22Rv1 (cell line): ENCODE measurements around the gene INSL3.

ENCODE experiments used
- H3K27ac ChIP-seq: fragments of 450-650 bp; 2 replicates; pipeline ENCODE4 v1.5.1; 2017
- ZFX ChIP-seq: fragments of 450-650 bp; IDR thresholded peaks from 2 replicates; pipeline ENCODE4 v1.6.1; 2017; ENCODE audit warnings: antibody characterized with exemption, borderline replicate concordance
- TF ChIP-seq, protein P1 (sequence below): fragments of 450-650 bp; IDR thresholded peaks from 2 replicates; pipeline ENCODE4 v1.5.1; 2017; ENCODE audit warnings: mild to moderate bottlenecking

The INSL3 gene

DNA sequence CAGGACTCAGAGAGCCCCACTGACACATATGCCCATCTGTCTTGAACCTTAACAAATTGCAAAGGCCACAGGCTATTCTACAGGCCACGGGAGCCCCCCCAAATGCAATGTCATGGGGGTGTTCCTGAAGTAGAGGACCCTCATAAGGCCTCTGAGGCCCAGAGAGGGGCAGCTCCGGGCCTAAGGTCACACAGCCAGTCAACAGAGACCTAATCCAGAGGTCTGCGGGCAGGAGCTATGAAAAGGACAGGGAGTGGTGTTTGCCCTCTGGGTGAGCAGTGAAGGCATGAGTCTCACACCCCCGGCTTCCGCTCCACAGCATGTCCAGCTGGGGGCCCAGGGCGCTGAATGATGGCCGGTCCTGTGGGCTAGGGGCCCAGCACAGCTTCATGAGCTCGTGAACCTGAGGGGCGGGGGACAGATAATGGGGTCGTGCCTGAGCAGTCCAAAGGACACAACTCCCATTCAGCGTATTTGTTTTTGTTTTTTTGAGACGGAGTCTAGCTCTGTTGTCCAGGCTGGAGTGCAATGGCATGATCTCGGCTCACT lies 5.3 kb upstream of the INSL3 start:
- no peak overlapping the region for H3K27ac ChIP-seq
- TF ChIP-seq ZFX, result no peak
- TF ChIP-seq, protein P1, sequence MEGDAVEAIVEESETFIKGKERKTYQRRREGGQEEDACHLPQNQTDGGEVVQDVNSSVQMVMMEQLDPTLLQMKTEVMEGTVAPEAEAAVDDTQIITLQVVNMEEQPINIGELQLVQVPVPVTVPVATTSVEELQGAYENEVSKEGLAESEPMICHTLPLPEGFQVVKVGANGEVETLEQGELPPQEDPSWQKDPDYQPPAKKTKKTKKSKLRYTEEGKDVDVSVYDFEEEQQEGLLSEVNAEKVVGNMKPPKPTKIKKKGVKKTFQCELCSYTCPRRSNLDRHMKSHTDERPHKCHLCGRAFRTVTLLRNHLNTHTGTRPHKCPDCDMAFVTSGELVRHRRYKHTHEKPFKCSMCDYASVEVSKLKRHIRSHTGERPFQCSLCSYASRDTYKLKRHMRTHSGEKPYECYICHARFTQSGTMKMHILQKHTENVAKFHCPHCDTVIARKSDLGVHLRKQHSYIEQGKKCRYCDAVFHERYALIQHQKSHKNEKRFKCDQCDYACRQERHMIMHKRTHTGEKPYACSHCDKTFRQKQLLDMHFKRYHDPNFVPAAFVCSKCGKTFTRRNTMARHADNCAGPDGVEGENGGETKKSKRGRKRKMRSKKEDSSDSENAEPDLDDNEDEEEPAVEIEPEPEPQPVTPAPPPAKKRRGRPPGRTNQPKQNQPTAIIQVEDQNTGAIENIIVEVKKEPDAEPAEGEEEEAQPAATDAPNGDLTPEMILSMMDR, result no peak

DNA sequence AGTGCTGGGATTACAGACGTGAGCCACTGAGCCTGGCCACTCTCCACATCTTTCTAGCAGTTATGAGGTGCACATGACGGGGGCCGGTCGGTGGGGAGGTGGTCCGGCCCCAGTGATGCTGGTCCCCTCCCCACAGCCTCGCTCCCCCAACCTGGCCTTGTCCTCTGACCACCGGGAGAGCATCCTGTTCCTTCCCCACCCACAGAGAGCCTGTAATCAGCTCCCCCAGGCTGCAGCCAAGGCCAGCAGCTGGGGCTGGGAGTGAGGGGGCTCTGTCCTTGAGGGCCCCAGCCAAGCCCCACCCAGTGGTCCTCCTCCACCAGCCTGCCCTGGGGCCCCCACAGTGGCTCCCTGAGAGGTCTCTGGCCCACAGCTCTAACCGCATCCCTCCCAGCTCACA lies 3.0 kb upstream of the INSL3 start:
- no peak overlapping the region for H3K27ac ChIP-seq
- TF ChIP-seq ZFX, result no peak
- TF ChIP-seq, protein P1, result no peak

DNA sequence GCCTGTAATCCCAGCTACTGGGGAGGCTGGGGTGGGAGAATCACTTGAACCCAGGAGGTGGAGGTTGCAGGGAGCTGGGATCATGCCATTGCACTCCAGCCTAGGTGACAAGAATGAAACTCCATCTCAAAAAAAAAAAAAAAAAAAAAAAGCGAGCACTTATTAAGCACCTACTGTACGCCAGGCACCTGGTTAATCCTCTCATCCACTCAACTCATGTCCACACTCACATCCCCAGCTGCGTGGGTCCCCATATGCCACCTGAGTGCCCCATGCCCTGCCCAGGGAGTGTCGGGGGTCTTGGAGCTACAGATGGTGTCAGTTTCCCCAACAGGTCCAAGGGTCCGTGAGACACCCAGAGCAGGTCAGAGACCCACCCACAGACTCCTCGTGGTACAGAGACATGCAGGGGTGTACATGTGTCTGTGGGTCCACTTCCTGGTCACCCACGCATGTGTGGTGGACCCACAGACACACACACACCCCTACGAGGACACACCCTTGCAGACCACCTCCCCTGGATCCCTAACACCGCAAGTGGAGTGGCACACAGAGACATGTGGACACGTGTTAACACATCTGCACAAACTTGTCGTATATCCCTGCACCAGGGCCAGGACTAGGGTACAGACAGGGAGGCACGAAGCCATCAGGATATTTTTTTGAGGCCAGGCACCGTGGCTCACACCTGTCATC lies 3.5 kb downstream of the INSL3 start:
- no peak overlapping the region for H3K27ac ChIP-seq
- TF ChIP-seq ZFX, result no peak
- TF ChIP-seq, protein P1, result no peak

DNA sequence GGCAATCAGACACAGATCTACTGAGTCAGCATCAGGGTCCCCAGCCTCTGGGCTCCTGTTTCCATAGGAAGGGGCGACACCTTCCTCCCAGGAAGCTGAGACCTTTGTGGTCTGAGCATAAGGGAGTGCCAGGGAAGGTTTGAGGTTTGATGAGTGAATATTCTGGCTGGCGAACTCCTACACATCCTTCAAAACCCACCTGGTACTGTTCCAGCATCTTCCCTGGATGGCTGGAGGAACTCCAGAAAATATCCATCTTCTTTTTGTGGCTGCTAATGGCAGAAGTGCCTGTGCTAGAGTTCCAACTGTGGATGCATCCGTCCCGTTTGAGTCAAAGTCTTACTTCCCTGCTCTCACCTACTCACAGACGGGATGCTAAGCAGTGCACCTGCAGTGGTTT lies 9.2 kb downstream of the INSL3 start:
- no peak overlapping the region for H3K27ac ChIP-seq
- TF ChIP-seq, protein P1, result no peak
- TF ChIP-seq ZFX, result no peak

DNA sequence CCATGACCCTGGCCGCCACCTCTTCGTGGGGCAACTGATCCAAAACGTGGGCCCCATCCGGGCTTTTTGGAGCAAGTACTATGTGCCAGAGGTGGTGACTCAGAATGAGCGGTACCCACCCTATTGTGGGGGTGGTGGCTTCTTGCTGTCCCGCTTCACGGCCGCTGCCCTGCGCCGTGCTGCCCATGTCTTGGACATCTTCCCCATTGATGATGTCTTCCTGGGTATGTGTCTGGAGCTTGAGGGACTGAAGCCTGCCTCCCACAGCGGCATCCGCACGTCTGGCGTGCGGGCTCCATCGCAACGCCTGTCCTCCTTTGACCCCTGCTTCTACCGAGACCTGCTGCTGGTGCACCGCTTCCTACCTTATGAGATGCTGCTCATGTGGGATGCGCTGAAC lies 9.6 kb downstream of the INSL3 start:
- no peak overlapping the region for H3K27ac ChIP-seq
- TF ChIP-seq, protein P1, result no peak
- no peak for TF ChIP-seq ZFX

DNA sequence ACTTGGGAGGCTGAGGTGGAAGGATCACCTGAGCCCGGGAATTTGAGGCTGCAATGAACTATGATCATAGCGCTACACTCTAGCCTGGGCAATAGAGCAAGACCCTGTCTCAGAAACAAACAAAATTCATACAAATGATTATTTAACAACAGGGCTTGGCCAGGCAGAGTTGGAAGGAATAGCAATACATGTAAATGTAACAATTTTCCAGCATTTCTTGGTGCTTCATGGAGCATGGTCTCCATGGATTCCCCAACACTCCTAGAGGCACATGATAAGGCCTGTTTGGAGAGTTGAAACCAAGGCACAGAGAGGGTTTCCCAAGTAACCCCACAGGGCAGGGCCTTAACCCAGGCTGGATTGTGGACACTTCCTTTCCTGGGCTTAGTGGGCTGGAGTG lies 10.2 kb downstream of the INSL3 start:
- TF ChIP-seq, protein P1, result no peak
- TF ChIP-seq ZFX, result no peak
- no peak overlapping the region for H3K27ac ChIP-seq

DNA sequence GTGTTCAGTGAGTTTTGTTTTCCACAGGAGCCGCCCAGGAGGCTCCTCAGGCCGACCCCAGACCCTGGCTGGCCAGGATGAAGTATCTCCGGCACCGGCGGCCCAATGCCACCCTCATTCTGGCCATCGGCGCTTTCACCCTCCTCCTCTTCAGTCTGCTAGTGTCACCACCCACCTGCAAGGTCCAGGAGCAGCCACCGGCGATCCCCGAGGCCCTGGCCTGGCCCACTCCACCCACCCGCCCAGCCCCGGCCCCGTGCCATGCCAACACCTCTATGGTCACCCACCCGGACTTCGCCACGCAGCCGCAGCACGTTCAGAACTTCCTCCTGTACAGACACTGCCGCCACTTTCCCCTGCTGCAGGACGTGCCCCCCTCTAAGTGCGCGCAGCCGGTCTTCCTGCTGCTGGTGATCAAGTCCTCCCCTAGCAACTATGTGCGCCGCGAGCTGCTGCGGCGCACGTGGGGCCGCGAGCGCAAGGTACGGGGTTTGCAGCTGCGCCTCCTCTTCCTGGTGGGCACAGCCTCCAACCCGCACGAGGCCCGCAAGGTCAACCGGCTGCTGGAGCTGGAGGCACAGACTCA lies 13.5 kb downstream of the INSL3 start:
- TF ChIP-seq, protein P1, result no peak
- TF ChIP-seq ZFX, result no peak
- no peak overlapping the region for H3K27ac ChIP-seq
